ENCODE data around the gene R3HDML.

DNA sequence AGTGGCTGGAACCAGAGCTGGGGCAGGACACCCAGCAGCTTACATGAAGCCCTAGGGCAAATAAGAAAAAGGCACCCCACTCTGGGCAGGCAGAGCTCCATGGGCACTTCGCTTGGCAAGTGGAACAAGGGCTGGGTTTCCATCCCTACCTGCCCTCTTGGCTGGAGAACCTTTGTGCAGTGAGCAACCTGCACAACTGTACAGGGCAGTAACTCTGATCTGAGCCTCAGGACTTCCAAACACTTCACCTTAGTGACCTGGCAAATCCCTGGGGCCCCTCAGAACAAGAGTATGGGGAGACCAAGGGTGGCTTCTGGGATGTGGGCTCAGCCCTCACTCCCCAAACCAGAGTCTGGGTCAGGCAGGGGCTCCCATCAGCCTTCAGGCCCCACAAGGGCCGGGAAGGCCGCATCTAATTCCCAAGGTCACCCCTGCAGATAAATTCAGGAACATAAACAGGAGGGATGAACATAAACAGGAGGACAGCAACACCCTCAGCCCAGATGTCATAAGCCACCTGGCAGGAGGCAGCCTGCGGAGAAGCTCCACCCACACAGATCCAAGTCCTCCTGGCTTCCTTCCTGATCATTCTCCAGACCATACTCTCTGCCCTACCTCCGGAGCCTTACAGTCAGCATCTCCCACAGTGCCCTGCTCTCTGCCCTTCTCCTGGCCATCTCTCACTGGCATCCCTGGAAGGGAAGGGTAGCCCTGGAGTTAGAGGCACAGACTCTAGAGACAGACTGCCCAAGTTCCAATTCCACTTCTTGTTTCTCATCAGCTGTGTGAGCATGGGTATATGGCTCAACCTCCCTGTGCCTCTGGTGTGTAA is 56.1 kb downstream of the R3HDML start:
- TF ChIP-seq, protein P1, sequence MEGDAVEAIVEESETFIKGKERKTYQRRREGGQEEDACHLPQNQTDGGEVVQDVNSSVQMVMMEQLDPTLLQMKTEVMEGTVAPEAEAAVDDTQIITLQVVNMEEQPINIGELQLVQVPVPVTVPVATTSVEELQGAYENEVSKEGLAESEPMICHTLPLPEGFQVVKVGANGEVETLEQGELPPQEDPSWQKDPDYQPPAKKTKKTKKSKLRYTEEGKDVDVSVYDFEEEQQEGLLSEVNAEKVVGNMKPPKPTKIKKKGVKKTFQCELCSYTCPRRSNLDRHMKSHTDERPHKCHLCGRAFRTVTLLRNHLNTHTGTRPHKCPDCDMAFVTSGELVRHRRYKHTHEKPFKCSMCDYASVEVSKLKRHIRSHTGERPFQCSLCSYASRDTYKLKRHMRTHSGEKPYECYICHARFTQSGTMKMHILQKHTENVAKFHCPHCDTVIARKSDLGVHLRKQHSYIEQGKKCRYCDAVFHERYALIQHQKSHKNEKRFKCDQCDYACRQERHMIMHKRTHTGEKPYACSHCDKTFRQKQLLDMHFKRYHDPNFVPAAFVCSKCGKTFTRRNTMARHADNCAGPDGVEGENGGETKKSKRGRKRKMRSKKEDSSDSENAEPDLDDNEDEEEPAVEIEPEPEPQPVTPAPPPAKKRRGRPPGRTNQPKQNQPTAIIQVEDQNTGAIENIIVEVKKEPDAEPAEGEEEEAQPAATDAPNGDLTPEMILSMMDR (IDR thresholded peaks at IDR 0.05), result no peak
- TF ChIP-seq POLR2A (IDR thresholded peaks at IDR 0.05), result peak; percentile 54

Data from right lobe of liver (tissue), 4 donors.